BLaER1 treated with 17β-estradiol and CSF1 and Interleukin-3, amounts not matched to agents 10 nM and 100 nM (cell line): Measurements from ENCODE around the gene DNAJB12.
A peak's percentile ranks its signal among the peaks of the same experiment; 100 is the strongest.

Experiments used
- H3K27ac ChIP-seq, 11 experiments: shearing (Covaris generic); formaldehyde crosslinking; 2 replicates each; pipeline ENCODE4 v1.8.1; 2022
- H3K27me3 ChIP-seq, 11 experiments: shearing (Covaris generic); formaldehyde crosslinking; 2 replicates each; pipeline ENCODE4 v1.8.1; 2022
- H3K36me3 ChIP-seq, 11 experiments: shearing (Covaris generic); formaldehyde crosslinking; 2 replicates each; pipeline ENCODE4 v1.8.1; 2022
- H3K4me1 ChIP-seq, 10 experiments: shearing (Covaris generic); formaldehyde crosslinking; 2 replicates each; pipeline ENCODE4 v1.8.1; 2022
- H3K4me2 ChIP-seq, 11 experiments: shearing (Covaris generic); formaldehyde crosslinking; 2 replicates each; pipeline ENCODE4 v1.8.1; 2022
- H3K4me3 ChIP-seq, 10 experiments: shearing (Covaris generic); formaldehyde crosslinking; 2 replicates each; pipeline ENCODE4 v1.8.1; 2022
- H3K9ac ChIP-seq, 11 experiments: shearing (Covaris generic); formaldehyde crosslinking; 2 replicates each; pipeline ENCODE4 v1.8.1; 2022
- H3K9me3 ChIP-seq, 11 experiments: shearing (Covaris generic); formaldehyde crosslinking; replicated peaks in 1 of 11; 2 replicates each; pipeline ENCODE4 v1.8.1; 2022
- H4K20me1 ChIP-seq, 11 experiments: shearing (Covaris generic); formaldehyde crosslinking; 2 replicates each; pipeline ENCODE4 v1.8.1; 2022
- Cebpa-rat ChIP-seq, 11 experiments: shearing (Covaris generic); IDR thresholded peaks; 2 replicates each; pipeline ENCODE4 v1.8.1; 2022

Gene DNAJB12

DNA sequence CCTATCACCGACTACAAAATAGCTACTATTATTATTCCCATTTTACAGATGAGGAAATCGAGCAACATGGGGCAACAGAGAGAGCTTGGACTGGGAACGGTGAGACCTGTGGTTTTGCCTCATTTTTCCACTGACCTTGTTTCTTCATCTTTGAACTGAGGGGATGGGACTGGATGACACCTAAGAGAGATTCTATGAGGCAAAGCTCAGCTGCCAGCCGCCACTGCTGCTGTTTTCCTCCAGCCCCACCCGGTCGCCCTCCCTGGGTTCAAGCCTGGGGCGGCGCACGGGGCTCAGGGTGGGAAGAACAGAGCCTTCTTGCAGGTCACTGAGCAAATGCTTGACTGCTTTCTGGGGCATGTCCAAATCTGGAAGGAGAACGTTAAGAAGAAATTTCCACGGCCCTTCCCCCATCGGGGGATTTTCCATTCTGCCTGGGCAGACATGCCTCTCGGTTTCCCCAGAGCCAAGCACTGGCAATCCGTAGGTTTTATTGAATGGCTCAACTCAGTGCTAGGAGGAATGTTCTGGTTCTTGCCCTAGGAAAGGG lies 68.7 kb downstream of the DNAJB12 start:
- Histone ChIP-seq H3K36me3 (no peaks in the 10 kb centered on the region), H3K9me3 (no peaks in the 10 kb centered on the region), H3K27me3 (no peaks in the 10 kb centered on the region), H3K4me3 (peak overlapping the region in 5 of 10 experiments; percentile 15 to 37 (median 23); a peak in 5 of 20 replicates), H3K4me2 (peak overlapping the region; percentile 65 to 89 (median 80)), H3K9ac (peak overlapping the region in 10 of 11 experiments; percentile 12 to 61 (median 43); a peak in 13 of 22 replicates), H3K27ac (peak overlapping the region; percentile 9 to 62 (median 48); a peak in 18 of 22 replicates), H4K20me1 (no peaks in the 10 kb centered on the region), H3K4me1 (peaks cover 44 to 60% (median 51%) of the 10 kb centered on the region in 10 experiments)
- TF ChIP-seq Cebpa-rat (IDR thresholded peaks at IDR 0.05) = no peak

DNA sequence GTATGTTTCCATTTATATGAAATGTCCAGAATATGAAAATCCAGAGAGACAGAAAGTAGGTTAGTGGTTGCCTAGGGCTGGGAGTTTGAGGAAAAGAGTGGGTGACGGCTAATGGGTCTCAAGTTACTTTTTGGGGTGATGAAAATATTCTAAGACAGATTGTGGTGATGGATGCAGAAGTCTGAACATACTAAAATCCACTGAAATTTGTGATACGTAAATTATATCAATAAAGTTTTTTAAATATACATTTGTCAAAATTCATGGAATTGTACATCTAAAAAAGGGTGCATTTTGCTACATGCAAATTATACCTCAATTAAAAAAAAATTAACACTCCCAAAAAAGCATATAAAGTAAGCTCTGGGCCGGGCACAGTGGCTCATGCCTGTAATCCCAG lies 71.6 kb downstream of the DNAJB12 start:
- H3K4me2 ChIP-seq = peak overlapping the region in 7 of 11 experiments; percentile 42 to 68 (median 61); a peak in 8 of 22 replicates
- no peak for TF ChIP-seq Cebpa-rat (IDR thresholded peaks at IDR 0.05)

More for the DNA sequence above, 71.6 kb downstream of the DNAJB12 start:
- H3K36me3 ChIP-seq = no peaks in the 10 kb centered on the region
- H3K9ac ChIP-seq = no peak overlapping the region
- no peak overlapping the region for H3K4me3 ChIP-seq
- H3K9me3 ChIP-seq = no peaks in the 10 kb centered on the region
- no peaks in the 10 kb centered on the region for H4K20me1 ChIP-seq
- H3K27ac ChIP-seq = no peak overlapping the region
- no peaks in the 10 kb centered on the region for H3K27me3 ChIP-seq
- peaks cover 47 to 79% (median 69%) of the 10 kb centered on the region in 10 experiments for H3K4me1 ChIP-seq
